Body of pancreas (tissue), 4 donors: Measurements from ENCODE around the gene GPRC5B.

ENCODE experiments used
- POLR2A ChIP-seq, 3 donors: fragments of 450-650 bp; IDR thresholded peaks; one replicate each; pipeline ENCODE4 v1.6.1; 2016; ENCODE audit warnings: antibody characterized with exemption in 3 of 3, mild to moderate bottlenecking in 2 of 3
- TF ChIP-seq, protein P1 (sequence below), 7 experiments: fragments of 450-650 bp in 4 of 7; fragments of 200-600 bp in 3 of 7; sonication (generic) in 3 of 7; IDR thresholded peaks; one replicate each; pipeline ENCODE4 v1.5.1; 2016 to 2019; ENCODE audit warnings: antibody characterized with exemption in 7 of 7

DNA sequence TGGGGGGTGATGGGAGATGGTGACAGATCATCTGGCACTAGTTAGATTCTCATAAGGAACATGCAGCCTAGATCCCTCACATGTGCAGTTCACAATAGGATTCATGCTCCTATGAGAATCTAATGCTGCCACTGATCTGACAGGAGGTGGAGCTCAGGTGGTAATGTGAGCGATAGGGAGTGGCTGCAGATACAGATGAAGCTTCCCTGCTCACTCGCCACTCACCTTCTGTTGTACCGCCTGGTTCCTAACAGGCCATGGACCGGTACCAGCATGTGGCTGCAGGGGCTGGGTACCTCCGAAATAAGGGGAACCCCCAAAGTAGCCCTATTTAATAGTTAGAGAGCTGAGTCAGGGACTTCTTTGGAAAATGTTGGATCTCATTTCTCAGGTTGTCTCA is 60.4 kb downstream of the GPRC5B start:
- TF ChIP-seq, protein P1, sequence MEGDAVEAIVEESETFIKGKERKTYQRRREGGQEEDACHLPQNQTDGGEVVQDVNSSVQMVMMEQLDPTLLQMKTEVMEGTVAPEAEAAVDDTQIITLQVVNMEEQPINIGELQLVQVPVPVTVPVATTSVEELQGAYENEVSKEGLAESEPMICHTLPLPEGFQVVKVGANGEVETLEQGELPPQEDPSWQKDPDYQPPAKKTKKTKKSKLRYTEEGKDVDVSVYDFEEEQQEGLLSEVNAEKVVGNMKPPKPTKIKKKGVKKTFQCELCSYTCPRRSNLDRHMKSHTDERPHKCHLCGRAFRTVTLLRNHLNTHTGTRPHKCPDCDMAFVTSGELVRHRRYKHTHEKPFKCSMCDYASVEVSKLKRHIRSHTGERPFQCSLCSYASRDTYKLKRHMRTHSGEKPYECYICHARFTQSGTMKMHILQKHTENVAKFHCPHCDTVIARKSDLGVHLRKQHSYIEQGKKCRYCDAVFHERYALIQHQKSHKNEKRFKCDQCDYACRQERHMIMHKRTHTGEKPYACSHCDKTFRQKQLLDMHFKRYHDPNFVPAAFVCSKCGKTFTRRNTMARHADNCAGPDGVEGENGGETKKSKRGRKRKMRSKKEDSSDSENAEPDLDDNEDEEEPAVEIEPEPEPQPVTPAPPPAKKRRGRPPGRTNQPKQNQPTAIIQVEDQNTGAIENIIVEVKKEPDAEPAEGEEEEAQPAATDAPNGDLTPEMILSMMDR (IDR thresholded peaks at IDR 0.05), result no peak
- no peak for TF ChIP-seq POLR2A (IDR thresholded peaks at IDR 0.05)
